ENCODE data around the gene FPGS.

GRCh38 chr9:127838375-127839078 lies 35.8 kb downstream of the FPGS start:
- no peak for TF ChIP-seq CTCF (IDR thresholded peaks at IDR 0.05)
- peak in 1 of 4 donors; percentile 34 for TF ChIP-seq POLR2A (IDR thresholded peaks at IDR 0.05)
